GM20000 (cell line): ENCODE results near the gene AMDHD1.

Experiments
- DNase-seq: peaks from one replicate; pipeline ENCODE4 v3.0.0; 2012; ENCODE audit warnings: low spot score
- CTCF ChIP-seq: IDR thresholded peaks from 2 replicates; pipeline ENCODE4 v1.5.1; 2012; ENCODE audit warnings: mild to moderate bottlenecking, control low read depth; ENCODE audit errors: extremely low read depth, missing control alignments

AMDHD1 gene

DNA sequence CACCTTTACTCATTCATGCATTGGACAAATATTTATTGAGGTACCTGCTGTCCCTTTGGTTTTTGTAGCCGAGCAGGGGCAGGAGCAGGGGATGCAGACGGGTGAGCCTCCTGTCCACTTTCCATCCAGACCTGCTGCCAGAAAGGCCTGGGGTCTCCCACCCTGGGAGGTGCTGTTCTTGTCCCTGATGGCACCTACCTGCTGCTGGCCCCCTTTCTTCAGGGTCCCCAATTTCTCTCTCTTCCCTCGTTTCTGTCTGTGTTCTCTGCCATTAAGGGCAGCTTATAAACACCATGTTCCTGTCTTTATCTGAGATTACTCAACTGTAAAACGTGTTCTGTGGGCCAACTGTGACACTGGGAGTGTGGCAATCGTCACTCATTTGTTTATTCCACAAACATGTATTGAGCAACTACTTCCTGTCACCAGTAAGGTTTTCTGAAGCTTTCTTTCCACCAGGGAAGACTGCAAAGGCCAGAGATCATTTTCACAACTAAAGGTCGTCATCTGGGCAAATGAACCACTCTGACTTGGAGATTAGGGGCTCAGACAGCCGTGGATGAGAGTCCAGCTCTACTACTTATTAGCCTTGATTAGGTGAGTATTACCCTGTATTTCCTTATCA, 53.0 kb downstream of the AMDHD1 start, which contains the start of gene HAL:
Gene HAL (minus strand): TSS at position 311 of the 625 bp plus-strand sequence. CDS start 434 bp downstream, outside the sequence.
- TF ChIP-seq CTCF: no peak
- DNase-seq: no peak

DNA sequence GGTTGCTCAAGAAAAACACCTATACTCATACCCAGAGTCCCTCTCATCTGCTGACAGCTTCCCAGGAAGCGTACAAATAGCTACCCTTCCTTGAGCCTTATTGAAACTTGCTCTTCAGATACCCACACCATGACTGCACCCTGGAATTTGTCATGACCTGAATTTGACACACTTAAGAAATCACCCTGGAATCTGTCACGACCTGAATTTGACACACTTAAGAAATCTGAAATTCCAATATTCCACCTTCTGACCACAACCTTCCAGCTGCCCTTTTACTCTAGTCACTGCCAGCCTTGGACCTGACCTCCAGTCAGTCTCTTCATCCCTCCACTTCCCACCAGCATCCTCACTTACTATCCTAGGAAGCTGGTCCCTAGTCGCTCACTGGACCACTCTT, 54.1 kb downstream of the AMDHD1 start:
- TF ChIP-seq CTCF: no peak
- no peak for DNase-seq

- TF ChIP-seq CTCF: no peak
- no peak for DNase-seq
Observed at GRCh38 chr12:95997911-95998510, 54.9 kb downstream of the AMDHD1 start.

DNA sequence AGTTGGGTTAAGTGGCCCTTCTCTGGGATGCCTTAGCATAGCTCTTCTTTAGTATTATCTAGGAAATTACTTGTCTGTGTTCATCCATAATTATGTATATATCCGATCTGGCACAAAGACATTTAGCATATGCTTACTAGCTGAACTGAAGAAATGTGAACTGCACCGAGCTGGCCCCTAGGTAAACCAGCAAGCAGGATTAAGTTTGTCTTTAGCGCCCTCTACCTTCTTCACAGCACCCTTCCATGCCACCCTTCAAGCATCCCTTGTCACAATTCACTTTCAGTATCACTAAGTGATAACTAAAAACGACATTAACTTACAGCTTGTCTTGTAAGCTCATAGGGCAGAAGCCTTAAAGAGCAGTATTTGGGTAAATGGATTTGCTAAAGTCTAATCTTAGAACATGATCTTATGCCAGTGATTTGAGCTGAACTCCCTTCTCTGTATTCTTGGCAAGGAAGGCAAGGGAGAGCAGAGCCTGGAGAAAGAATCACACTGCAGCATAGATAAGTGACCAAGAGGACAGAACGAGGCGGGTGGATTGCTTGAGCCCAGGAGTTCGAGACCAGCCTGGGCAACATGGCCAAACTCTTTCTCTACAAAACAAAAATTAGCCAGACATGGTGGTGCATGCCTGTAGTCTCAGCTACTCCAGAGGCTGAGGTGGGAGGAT, 55.6 kb downstream of the AMDHD1 start:
- DNase-seq: peak; percentile 78
- peak; percentile 58 for TF ChIP-seq CTCF

DNA sequence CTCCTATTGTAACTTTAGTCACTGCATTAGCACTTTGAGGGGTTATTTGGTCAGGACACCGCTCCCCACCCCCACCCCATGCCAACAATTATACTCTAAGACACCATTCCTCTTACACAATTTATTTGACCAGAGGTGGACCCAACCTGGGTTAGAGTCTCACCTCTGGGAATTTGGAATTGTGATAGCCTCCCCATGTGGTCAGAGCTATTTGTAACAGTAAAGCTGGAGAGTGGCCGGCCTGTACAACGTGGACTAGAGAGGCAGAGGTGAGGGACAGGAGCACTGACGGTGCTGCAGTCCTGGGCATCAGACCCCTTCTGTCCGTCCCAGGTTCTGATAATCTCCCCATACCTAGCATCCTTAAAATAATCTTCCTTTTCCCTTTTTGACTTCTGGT, 56.4 kb downstream of the AMDHD1 start:
- TF ChIP-seq CTCF: no peak
- no peak for DNase-seq

DNA sequence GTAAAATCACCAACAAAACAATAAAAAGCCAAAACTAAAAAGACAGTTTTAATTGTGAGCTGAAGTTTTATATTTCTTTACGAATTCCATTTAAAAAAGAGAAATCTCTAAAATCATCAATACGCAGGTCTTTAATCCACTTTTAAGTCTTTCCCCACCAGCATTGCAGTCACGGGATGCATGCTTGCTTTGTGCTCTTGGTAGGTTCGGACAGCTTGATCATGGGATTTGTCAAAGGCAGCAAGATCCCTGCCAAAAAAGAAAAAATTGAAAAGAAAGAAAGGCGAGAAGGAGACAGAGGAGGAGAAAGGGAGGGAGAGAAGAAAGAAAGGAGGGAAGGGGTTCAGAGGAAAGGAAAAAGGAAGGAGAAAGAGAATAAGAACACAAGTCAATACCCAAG, 57.7 kb downstream of the AMDHD1 start:
- TF ChIP-seq CTCF: no peak
- no peak for DNase-seq

GRCh38 chr12:96006727-96007126, 63.6 kb downstream of the AMDHD1 start:
- no peak for TF ChIP-seq CTCF
- DNase-seq: no peak
